NOMO-1 treated with dmso at 0.1 percent for 144 hours (cell line): ENCODE results near the gene FOXJ3.
A peak's percentile ranks its signal among the peaks of the same experiment; 100 is the strongest.
"Not testable (repeated sequence)": the region's sequence is repeated elsewhere in the genome, so short reads cannot be mapped to it uniquely, and the experiment has no call there.

Experiments
- DNase-seq: peaks from one replicate; lab custom pipeline; 2025; ENCODE audit not compliant: unreplicated experiment; lab: John Stamatoyannopoulos, UW

Gene FOXJ3

DNA sequence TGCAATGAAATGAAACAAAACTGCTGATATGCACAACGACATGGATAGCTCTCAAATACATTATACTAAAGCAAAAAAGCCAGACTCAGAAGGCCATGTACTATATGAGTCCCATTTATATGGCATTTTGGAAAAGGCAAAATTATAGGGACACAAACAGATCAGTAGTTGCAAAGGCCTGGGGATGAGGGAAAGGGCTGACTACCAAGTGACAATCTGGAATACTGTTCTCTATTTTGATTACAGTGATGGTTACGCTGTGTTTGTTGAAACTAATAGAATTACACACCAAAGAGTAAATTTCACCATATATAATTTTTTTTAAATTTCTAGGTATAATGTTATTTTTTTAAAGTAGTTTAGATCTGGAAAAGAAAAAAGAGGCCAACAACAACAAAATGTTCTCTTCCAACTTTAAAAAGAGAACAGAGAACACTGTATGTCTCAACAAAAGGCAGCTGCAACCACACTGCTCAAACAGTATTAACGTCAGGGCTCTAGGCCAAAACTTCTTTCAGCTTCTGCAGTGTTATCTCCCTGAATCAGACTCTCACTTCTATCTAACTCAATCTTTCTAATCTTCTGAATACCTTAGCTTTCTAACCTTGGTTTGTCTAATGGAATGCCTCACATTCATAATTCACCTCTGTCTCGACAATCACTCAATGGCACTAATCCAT, 75.8 kb downstream of the FOXJ3 start:
- DNase-seq: no peak

DNA sequence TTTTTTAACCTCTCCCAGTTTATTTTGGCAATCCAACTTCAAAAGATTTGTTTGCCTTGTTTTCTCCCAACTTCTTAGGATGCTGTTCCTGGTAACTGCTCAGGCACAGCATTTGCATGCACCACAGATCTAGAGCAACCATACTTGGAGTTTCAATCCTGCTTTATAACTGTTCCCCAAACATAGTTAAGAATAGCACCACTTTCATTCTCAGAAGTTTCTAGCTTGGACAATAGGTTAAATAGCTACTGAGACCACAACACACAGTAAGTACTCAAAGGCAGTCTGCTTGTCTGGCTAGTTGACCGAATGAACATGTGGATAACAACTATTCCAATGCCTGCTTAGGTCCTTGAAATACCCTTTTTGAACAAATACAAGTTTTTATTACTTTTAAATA, 76.8 kb downstream of the FOXJ3 start:
- no peak for DNase-seq

DNA sequence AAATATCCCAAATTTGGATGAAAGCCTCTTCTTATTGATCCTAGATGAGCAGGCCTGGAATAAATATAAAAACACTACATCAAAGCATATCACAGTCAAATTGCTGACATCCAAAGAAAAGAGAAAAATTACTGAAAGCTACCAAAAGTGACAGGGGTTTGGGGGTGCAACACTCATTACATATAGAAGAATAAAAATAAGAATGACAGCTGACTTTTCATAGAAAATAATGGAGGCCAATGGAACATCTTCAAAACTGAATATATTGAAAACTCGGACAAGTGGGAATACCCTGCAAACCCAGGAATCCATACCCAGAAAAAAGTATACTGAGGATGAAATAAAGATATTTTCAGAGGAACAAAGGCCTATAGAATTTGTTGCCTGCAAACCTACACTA, 84.0 kb downstream of the FOXJ3 start:
- no peak for DNase-seq

DNA sequence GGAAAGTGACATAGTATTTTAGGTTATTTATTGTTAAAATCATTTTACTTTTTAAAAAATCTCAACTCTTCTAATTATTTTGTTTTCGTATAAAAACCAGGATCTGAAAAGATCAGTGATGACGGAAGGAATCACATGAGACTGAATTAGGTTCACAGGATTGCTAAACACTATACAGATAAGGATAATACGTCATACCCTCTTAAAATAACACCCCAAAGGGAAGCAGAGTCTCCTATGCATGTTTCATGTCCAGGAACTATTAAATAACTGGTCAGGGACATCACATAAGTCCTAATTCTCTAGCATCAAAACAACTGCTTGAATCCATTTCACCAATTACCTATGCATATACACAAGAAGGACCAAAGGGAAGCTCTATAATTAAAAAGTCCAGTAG, 84.9 kb downstream of the FOXJ3 start:
- DNase-seq: no peak

DNA sequence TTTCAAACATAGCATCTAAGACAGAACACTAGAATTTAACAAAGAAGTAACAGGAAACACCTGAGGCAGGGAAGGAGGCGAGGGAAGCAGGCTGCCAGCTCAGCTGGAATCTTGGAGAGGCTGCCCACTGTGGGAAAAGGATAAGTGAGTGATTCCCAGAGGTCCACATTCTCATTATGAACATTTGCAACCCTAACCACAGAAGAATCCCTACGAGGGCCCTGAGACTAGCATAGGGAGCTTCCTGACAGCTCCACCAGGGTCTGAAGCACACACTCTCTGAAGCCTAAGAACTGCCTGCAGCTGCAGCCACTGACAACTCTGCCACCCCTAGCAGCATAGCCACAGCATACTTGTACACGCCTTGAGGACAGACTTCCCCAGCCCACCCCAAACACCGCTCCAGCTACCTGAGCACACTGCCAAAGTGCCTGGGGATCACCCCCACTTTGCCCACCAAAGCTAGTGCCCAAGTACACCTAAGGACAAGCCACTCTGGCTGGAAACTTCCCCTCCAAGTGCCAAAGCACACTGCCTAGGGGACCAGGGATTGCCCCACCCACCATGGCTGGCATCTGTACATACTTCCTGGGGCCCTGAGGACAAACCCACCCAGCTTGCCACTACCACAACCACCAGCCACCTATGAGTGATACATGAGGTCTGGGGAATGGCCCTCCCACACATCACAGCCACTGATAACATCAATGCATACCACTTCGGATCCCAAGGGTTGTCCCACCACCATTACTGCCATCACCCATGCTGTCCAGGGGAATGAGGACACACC, 93.9 kb downstream of the FOXJ3 start:
- DNase-seq: no peak

DNA sequence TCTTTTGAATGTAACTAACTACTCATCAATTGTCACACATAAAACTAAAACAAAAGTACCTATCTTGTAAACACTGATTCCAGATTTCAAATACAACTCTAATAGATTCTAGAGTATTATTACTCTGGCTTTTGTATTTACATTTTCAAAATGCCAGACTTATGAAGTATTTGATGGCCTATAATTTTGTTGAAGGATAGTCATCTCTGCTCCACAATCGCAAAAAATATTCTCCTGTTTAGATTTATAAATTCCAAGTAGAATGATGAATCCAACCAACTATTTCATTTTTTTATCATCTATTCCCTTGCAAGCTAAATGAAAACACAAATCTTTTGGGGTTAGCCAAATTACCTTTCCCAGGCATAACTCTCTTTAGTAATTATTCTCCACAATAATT, 95.5 kb downstream of the FOXJ3 start:
- no peak for DNase-seq

DNA sequence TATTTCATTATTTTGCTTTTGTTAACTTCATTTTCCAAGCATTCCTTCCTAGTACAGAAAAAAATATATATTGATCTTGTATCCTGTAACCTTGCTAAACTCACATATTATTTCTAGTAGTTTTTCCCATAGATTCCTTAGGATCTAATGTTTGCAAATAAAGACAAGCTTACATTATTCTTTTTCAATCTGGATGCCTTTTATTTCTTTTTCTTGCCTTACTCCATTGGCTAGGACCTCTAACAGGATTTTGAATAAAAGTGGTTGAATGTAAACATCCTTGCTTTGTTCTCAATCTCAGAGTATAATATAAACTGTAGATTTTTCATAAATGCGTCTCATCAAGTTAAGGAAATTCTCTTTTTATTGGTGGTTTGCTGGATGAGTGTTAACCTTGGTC, 96.0 kb downstream of the FOXJ3 start:
- no peak for DNase-seq

DNA sequence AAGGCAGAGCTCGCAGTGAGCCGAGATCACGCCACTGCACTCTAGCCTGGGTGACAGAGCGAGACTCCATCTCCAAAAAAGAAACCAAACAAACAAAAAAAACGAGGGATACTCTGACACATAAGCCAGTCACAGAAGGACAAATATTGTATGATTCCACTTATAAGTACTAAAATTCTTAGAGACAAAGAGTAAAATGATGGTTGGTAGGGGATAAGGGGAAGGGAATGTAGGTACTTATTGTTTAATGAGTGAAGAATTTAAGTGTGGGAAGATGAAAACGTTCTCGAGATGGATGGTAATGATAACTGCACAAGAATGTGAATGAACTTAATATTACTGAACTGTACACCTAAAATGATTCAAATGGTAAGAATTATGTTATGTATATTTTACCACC, 103.8 kb downstream of the FOXJ3 start:
- DNase-seq: no peak

DNA sequence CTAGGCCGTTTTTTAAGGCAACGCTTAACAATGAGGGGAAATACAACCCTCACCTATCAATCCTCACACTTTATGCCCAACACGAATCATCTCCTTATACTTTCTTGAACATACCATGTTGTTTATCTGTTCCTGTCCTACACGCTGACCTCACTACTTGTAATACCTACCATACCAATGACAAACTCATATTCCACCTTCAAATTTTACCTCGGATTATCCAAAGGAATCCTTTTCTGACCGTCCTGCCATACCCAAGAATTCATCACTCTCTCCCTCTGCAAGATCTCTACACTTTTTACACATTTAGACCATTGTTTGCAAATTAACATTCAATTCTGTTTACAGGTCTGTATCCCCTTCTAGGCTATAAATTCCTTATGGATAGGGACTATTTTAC, 106.1 kb downstream of the FOXJ3 start:
- no peak for DNase-seq

DNA sequence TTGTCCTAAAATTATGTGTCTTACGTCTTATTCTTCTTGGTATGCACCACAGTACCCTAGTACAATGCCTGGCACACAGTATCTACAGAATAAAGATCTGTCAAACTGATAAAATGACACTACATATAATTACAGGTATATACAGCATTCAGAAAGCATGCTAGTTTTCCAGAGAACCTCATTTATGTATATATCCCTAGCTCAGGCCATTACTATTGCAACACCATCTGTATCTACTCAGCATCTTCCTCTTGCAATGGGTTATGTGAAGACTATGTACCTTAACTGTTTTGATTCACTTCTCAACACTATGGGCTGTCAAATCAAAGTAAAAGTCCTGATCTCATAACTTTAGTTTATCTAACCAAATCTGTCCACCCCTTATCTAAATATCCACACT, 112.0 kb downstream of the FOXJ3 start:
- no peak for DNase-seq

DNA sequence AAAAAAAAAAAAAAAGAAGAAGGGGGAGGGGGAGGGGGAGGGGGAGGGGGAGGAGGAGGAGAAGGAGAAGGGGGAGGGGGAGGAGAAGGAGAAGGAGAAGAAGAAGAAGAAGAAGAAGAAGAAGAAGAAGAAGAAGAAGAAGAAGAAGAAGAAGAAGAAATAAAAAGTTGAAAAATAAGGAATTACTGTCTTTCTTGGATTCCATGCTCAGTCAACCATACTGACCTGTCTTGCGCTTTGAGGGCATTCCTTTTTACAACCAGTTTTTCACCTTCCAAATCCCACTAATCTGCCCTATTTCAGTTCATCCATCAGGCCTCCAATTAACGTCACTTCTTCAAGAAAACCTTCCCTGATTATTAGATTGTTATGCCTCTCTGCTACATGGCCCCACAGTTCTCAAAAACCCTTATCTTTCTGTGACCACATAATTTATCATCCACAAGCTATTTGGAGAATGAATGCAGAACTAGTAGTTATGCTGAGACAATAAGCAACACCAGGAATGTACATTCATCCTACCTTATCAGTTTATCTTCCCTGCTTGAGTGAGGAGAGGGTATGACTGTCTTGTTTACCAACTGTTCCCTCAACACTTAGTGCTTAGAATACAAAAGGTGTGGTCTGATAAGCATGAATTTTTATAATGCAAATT, 113.0 kb downstream of the FOXJ3 start:
- DNase-seq: no peak

DNA sequence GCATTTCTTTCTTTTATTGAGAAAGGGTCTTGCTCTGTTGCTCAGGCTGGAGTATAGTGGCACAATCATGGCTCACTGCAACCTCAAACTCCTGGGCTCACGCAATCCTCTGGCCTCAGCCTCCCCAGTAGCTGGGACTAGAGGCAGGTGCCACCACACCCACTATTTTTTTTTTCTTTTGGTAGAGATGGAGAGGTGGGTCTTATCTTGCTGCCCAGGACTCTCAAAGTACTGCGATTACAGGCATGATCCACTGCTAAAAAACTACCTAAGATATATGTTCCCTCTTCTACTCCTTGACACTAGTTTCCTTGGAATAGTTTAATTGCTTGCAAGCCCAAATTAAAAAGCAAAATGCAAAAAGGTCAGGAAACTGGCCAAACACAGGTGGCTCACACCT, 113.6 kb downstream of the FOXJ3 start:
- no peak for DNase-seq

DNA sequence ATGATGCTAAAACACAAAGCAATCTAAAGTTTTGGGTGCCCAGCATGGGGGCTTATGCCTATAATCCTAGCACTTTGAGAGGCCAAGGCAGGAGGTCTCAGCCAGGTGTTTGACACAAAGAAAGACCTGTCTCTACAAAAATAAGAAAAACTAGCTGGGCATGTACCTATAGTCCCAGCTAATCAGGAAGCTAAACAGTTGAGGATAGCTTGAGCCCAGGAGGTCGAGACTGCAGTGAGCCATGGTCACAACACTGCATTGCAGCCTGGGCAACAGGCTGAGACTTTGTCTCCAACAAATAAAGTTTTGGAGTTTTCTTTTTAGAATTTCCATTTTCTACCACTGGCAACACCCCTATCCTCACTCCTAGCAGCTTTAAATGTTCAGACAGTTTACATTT, 115.4 kb downstream of the FOXJ3 start:
- no peak for DNase-seq

DNA sequence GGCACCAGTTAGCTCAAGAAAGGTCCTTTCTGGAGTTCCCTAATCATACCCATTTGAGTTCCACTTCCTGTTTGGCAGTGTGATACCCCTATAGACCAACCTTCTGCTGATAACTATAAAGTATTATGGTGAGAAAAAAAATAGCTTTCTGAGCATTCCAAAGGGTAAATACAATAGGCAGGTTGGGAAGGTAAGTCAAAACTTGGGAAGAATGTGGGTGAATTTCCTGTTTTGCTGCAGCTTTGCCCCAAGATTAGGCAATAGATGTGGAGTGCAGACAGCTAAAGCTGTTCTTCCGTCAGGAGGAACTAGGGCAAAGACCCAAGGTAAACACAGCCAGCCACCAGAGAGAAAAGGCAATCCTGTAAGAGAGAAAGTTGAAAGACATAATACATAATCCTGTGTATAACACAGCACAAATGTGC, 120.6 kb downstream of the FOXJ3 start:
- DNase-seq: peak; percentile 31

DNA sequence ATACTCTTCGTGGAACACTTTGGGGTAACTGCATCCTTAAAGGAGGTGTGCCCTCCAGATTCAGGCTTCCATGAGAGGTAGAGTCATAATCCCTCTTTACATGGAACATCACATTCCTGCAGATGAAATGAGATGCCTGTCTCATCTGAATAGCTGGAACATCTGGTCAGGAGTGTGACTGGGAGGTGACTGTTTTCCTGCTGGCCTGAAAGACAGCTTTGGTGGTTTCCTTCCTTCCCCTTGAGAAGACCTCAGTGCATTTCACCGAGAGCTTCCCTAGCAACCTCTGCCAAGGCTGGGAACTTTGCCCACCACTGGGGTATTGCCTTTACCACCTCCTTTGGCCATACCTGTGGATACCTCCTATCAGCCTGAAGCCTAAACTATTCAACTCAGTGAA, 123.8 kb downstream of the FOXJ3 start:
- no peak for DNase-seq

DNA sequence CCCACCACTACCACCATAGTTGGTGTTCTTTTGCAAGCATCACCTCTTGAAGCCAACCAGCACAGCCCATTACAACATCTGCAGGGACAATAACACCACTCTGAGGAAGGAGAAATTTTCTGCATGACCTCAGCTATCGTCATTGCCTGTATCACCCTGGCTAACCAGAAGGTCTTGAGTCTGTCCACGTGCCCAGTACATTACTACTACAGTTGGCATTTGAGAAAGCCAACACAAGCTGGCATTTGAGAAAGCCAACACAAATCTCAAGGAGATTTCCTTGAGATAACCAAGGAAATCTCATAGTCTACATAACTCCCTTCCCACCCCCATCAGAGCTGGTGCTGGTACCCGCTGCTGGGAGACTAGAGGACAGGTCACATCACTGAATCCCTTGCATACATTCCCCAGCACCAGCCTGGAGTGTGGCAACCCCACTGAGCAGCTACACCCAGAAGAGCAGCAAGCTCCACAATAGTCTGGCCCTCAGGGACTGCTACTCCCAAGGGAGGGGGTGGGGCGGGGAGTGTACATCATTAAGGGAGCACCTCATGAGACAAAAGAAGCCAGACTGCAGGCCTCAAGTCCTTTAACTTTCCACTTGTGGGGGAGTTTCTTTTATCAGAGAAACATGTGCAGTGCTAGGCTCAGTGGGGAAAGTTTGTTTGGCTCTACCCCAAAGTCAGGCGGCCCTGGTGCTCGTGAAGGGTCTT, 124.5 kb downstream of the FOXJ3 start:
- no peak for DNase-seq

DNA sequence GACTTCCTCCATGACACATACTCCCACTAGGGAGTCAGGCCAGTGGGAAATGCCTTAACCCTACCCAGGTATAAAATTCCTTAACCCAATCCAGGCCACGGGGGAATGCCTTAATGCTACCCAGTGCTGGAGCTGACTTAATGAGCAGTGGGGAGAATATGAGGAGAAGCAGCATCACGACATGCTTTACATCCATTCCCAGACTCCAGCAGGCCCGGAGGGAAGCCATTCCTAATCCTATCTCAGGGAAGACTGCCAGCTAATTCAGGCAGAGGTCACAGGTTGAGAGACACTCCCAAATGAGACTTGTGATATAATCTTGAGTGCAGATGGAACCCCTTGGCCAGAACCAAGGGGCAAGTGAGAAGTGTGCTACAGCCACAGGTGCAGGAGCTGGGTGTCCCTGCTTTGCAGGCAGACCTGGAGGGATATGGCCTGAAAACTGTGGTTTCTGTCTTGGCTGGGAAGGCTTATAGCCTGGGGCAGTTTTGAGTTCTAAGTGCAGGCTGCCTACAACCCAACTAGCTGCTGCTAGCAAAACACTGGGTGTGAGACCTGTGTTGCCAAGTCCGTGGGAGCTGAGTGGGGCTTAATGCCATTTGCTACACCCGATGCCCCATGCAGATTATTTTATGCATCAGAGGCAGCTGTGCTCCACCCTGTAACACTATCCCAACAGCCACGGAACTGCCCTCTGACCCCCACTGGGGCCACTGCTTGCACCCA, 125.3 kb downstream of the FOXJ3 start:
- DNase-seq: no peak

DNA sequence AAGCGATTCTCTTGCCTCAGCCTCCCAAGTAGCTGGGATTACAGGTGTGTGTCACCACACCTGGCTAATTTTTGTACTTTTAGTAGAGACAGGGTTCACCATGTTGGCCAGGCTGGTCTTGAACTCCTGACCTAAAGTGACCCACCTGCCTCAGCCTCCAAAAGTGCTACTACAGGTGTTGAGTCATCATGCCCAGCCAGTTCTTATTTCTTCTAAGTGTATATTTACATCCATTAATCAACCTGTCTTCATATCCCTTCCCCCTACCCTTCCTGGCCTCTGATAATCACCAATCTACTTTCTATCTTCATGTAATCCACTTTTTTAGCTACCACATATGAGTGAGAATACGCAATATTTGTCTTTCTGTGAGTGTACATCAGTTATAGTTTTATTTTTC, 128.1 kb downstream of the FOXJ3 start:
- DNase-seq: not testable (repeated sequence)

DNA sequence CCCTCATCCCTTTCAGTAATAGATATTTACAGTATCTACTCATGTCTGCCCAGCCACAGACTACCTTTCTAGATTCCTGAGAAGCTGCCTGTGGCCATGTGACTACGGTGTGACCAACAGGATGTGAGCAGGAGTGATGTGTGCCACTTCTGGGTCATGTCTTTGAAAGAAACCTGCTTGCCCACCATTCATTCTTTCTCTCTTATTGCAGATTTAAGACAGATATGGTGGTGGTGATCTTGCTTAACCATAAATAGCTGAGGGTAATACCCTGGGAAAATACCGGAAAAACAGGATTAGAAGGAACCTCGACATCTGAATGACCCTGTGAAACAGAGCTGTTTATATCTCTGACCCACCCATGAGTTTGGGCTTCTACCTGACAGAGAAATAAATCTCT, 128.9 kb downstream of the FOXJ3 start:
- no peak for DNase-seq

DNA sequence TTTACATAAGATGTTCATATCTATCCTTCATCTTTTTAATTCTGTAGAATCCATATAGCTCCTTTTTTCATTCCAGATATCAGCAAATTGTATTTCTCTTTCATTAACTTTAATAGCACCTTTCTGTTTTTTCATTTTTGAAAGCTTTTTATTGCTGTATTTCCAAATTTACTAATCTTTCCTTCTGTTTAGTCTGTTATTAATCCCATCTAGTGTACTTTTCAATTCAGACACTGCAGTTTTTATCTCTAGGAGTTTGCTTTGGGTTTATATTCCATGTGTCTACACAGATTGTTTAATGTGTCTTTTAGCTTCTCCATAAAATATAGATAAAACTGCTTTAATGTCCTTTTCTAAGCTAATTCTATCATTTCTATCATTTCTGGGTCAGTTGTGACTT, 133.0 kb downstream of the FOXJ3 start:
- no peak for DNase-seq

DNA sequence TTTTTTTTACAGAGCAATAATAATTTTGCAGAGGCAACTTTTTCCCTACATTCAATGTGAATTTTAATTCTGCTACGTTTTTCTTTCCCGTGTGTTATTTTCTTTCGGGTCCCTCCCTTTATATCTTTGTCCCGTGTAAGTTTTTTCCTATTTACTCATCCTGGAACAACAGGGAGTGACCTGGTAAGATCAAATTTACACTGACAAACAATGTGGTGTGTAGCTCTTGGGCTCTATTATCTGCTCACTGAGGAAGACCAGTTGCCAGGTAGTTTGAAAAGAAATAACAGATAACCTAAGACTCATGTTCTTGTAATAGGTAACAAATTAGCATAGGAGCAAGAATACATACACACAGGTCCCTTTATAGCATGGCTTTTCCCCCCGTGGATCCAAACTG, 136.8 kb downstream of the FOXJ3 start:
- no peak for DNase-seq
